Astrocyte (in vitro differentiated cells and primary cell): Measurements from ENCODE around the gene PCBP3. TPM values are rescaled to one million over a fixed set of nuclear protein-coding genes. Genes with fewer than 3 reads are reported as not detected.

ENCODE experiments used
- DNase-seq: peaks from one replicate; pipeline ENCODE4 v3.0.0-alpha.2; 2010; ENCODE audit warnings: low read depth
- FAIRE-seq: peaks from 2 replicates; lab custom pipeline; 2011; peaks lifted over from hg19 to GRCh38; lab: Jason Lieb, UNC
- H2AFZ ChIP-seq: 2 replicates; pipeline ENCODE4 v1.6.0; 2012; ENCODE audit warnings: low read depth, low read length, inconsistent platforms
- H3K27ac ChIP-seq: 2 replicates; pipeline ENCODE4 v1.5.1; 2011; ENCODE audit warnings: low read depth, low read length, inconsistent platforms
- H3K27me3 ChIP-seq: 2 replicates; pipeline ENCODE4 v1.6.0; 2011; ENCODE audit warnings: low read length, inconsistent platforms; ENCODE audit not compliant: insufficient read depth
- H3K36me3 ChIP-seq: 2 replicates; pipeline ENCODE4 v1.5.1; 2011; ENCODE audit warnings: low read length, inconsistent platforms; ENCODE audit not compliant: insufficient read depth
- H3K4me1 ChIP-seq: 2 replicates; pipeline ENCODE4 v1.5.1; 2011; ENCODE audit warnings: low read length, inconsistent platforms; ENCODE audit not compliant: insufficient read depth
- H3K4me2 ChIP-seq: 2 replicates; pipeline ENCODE4 v1.6.0; 2012; ENCODE audit warnings: low read length, inconsistent platforms
- H3K4me3 ChIP-seq: 2 replicates; pipeline ENCODE4 v1.5.1; 2011; ENCODE audit warnings: low read depth, mild to moderate bottlenecking, low read length, inconsistent platforms; ENCODE audit not compliant: insufficient read depth
- H3K79me2 ChIP-seq: 2 replicates; pipeline ENCODE4 v1.6.0; 2012; ENCODE audit warnings: mild to moderate bottlenecking, low read length, inconsistent platforms; ENCODE audit not compliant: insufficient read depth
- H3K9ac ChIP-seq: 2 replicates; pipeline ENCODE4 v1.6.0; 2012; ENCODE audit warnings: mild to moderate bottlenecking, low read length, inconsistent platforms
- H3K9me3 ChIP-seq: 2 replicates; pipeline ENCODE4 v1.5.1; 2012; ENCODE audit warnings: low read depth, mild to moderate bottlenecking, low read length, inconsistent platforms; ENCODE audit not compliant: insufficient read depth
- H4K20me1 ChIP-seq: 2 replicates; pipeline ENCODE4 v1.6.0; 2012; ENCODE audit warnings: low read length, inconsistent platforms; ENCODE audit not compliant: insufficient read depth
- H3K27ac Mint-ChIP-seq: one replicate; pipeline ENCODE4 v1.8.0; 2021; ENCODE audit warnings: mild to moderate bottlenecking, mixed read lengths; ENCODE audit not compliant: unreplicated experiment
- H3K27me3 Mint-ChIP-seq: one replicate; pipeline ENCODE4 v1.8.0; 2021; ENCODE audit warnings: low read depth, mixed read lengths; ENCODE audit not compliant: unreplicated experiment
- H3K36me3 Mint-ChIP-seq: one replicate; pipeline ENCODE4 v1.8.0; 2021; ENCODE audit warnings: low read depth, mixed read lengths; ENCODE audit not compliant: unreplicated experiment
- H3K4me1 Mint-ChIP-seq: one replicate; pipeline ENCODE4 v1.8.0; 2021; ENCODE audit warnings: low read depth, mixed read lengths; ENCODE audit not compliant: unreplicated experiment
- H3K4me3 Mint-ChIP-seq: one replicate; pipeline ENCODE4 v1.8.0; 2021; ENCODE audit warnings: mild to moderate bottlenecking, moderate library complexity, mixed read lengths; ENCODE audit not compliant: unreplicated experiment
- H3K9me3 Mint-ChIP-seq: one replicate; pipeline ENCODE4 v1.8.0; 2021; ENCODE audit warnings: mild to moderate bottlenecking, mixed read lengths; ENCODE audit not compliant: unreplicated experiment
- EZH2 ChIP-seq: IDR thresholded peaks from 2 replicates; pipeline ENCODE4 v1.6.1; 2012; ENCODE audit warnings: mild to moderate bottlenecking, low read length, inconsistent platforms; ENCODE audit not compliant: insufficient read depth
- total RNA-seq: library from RNA; stranded (reverse); gene quantifications from 2 replicates; pipeline ENCODE4 v1.2.1, GENCODE V29; 2021
- TF ChIP-seq, protein P1 (sequence below): IDR thresholded peaks from 2 replicates; pipeline ENCODE4 v1.5.1; 2011; ENCODE audit warnings: low read depth, mild to moderate bottlenecking, inconsistent platforms, low read length, moderate library complexity; ENCODE audit not compliant: insufficient read depth

Gene PCBP3
- total RNA-seq, 1 donor from 2014 or later: 1.8 TPM

DNA sequence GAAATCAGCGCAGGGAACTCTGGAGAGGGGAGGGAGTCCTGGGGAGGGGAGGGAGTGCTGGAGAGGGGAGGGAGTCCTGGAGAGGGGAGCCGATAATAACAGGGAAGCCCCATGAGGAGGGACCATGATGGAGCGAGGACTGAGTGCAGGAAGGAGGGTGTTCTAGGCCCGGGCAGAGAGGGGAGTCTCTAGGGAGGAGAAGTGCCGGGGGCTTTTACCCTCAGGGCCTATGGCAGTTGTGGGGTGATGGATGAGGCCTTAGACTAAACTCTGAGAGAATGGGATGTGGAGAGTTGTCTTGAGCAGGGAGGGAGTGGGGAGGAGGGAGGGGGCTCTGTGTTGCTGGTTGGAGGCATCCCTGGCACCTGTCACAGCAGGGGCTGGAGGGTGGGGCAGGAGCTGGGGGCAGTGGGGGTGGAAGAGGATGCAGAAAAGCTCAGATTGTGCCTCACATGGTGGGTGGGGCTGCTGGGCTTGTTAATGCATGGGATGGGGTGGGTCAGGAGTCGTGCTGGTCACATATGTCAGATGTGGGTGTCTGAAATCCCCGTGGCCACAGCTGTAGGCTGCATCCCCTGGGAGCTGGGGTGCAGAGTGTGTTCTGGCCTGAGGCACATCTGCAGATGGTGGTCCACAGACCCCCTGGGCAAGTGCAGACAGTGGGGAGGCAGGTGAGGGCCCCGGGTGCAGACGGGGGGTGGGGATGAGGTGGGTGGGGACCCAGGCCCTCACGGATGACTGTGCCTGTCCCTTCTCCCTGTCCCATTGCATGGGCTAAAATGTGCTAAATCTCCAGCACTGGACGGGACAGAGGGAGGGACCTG is 249.6 kb downstream of the PCBP3 start:
- H4K20me1 ChIP-seq: peaks cover 5% of the 10 kb centered on the region
- DNase-seq: no peak
- peaks cover 6% of the 10 kb centered on the region for H3K4me1 Mint-ChIP-seq
- H3K27me3 Mint-ChIP-seq: peaks cover 50% of the 10 kb centered on the region
- H3K36me3 ChIP-seq: no peaks in the 10 kb centered on the region
- no peak for FAIRE-seq
- TF ChIP-seq EZH2: no peak
- TF ChIP-seq, protein P1, sequence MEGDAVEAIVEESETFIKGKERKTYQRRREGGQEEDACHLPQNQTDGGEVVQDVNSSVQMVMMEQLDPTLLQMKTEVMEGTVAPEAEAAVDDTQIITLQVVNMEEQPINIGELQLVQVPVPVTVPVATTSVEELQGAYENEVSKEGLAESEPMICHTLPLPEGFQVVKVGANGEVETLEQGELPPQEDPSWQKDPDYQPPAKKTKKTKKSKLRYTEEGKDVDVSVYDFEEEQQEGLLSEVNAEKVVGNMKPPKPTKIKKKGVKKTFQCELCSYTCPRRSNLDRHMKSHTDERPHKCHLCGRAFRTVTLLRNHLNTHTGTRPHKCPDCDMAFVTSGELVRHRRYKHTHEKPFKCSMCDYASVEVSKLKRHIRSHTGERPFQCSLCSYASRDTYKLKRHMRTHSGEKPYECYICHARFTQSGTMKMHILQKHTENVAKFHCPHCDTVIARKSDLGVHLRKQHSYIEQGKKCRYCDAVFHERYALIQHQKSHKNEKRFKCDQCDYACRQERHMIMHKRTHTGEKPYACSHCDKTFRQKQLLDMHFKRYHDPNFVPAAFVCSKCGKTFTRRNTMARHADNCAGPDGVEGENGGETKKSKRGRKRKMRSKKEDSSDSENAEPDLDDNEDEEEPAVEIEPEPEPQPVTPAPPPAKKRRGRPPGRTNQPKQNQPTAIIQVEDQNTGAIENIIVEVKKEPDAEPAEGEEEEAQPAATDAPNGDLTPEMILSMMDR: no peak
- H3K9ac ChIP-seq: no peak overlapping the region
- H3K9me3 Mint-ChIP-seq: no peaks in the 10 kb centered on the region
- no peak overlapping the region for H3K4me3 Mint-ChIP-seq
- no peak overlapping the region for H2AFZ ChIP-seq
- H3K27me3 ChIP-seq: no peaks in the 10 kb centered on the region
- H3K4me3 ChIP-seq: no peak overlapping the region
- peaks cover 3% of the 10 kb centered on the region for H3K36me3 Mint-ChIP-seq
- no peak overlapping the region for H3K27ac Mint-ChIP-seq
- H3K4me2 ChIP-seq: no peak overlapping the region
- H3K4me1 ChIP-seq: peaks cover 9% of the 10 kb centered on the region
- no peaks in the 10 kb centered on the region for H3K9me3 ChIP-seq
- H3K27ac ChIP-seq: no peak overlapping the region
- H3K79me2 ChIP-seq: no peaks in the 10 kb centered on the region

DNA sequence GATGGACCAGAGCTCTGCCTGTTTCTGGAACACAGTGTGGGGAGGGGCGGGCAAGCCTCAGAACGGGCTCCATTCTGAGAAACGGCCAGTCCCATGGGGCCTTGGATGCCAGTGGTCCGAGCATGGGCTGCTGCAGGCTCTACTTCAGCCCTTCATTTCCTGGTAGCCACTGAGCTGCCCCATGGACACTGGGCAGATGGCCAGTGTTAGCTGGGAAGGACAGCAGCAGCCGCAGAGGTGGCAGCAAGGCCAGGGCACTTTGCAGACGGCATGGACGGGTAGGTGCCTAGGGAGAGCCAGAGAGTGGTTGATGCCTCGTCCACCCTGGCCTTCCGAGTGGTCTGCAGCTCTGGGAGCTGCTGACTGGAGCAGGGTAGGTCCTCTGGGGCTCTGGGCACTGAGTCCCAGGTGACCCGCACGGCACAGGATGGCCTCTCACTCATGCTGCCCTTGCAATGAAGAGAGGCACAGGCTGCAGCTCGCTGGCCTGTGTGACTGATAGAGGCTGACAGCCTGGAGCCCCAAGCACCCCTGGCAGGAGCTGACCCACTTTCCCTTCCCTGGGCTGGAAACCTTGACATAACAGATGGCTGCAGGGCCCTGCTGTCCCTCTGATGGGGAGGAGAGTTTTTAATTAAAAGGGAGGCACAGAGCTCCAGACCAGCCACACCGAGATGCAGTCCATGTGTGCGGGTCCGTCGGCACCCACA is 250.4 kb downstream of the PCBP3 start:
- FAIRE-seq: no peak
- H3K36me3 ChIP-seq: no peaks in the 10 kb centered on the region
- Mint-ChIP-seq H3K4me1 (peaks cover 6% of the 10 kb centered on the region), H3K9me3 (no peaks in the 10 kb centered on the region), H3K4me3 (no peak overlapping the region), H3K36me3 (peaks cover 3% of the 10 kb centered on the region), H3K27me3 (peaks cover 49% of the 10 kb centered on the region), H3K27ac (no peak overlapping the region)
- H3K79me2 ChIP-seq: no peaks in the 10 kb centered on the region
- TF ChIP-seq, protein P1: no peak
- no peak for TF ChIP-seq EZH2
- no peak for DNase-seq
- no peaks in the 10 kb centered on the region for H3K9me3 ChIP-seq
- H3K27me3 ChIP-seq: no peaks in the 10 kb centered on the region
- H3K4me2 ChIP-seq: peak overlapping the region; percentile 56
- no peak overlapping the region for H3K9ac ChIP-seq
- H2AFZ ChIP-seq: no peak overlapping the region
- no peak overlapping the region for H3K27ac ChIP-seq
- H3K4me3 ChIP-seq: no peak overlapping the region
- peaks cover 5% of the 10 kb centered on the region for H4K20me1 ChIP-seq
- peaks cover 9% of the 10 kb centered on the region for H3K4me1 ChIP-seq
